ENCODE measurements around the gene ASTL. TPM values are rescaled to one million over a fixed set of nuclear protein-coding genes. Genes with fewer than 3 reads are reported as not detected.
"Not testable (repeated sequence)": the region's sequence is repeated elsewhere in the genome, so short reads cannot be mapped to it uniquely, and the experiment has no call there.

The ASTL gene
- total RNA-seq, 1 donor from 2014 or later = not detected

GRCh38 chr2:96146153-96146880 is 8.0 kb upstream of the ASTL start:
- no peak for DNase-seq (ENCODE audit: low read depth in 2 of 2)

GRCh38 chr2:96145848-96146152 is 7.5 kb upstream of the ASTL start:
- no peak for DNase-seq (ENCODE audit: low read depth in 2 of 2)

GRCh38 chr2:96145036-96145847 is 6.9 kb upstream of the ASTL start, which contains the start of gene DUSP2:
Gene DUSP2 (minus strand): TSS chr2:96145440. CDS start chr2:96145354, 86 bp downstream.
- peak in 1 of 2 donors; percentile 70 for DNase-seq (ENCODE audit: low read depth in 2 of 2)

GRCh38 chr2:96144481-96145035 is 6.3 kb upstream of the ASTL start:
- DNase-seq (ENCODE audit: low read depth in 2 of 2) = no peak

- no peak for DNase-seq (ENCODE audit: low read depth in 2 of 2)
Measured at GRCh38 chr2:96143848-96144480, 5.7 kb upstream of the ASTL start.

GRCh38 chr2:96143231-96143847 is 5.0 kb upstream of the ASTL start:
- no peak for DNase-seq (ENCODE audit: low read depth in 2 of 2)

GRCh38 chr2:96142217-96143113 is 4.2 kb upstream of the ASTL start:
- no peak for DNase-seq (ENCODE audit: low read depth in 2 of 2)

- not testable (repeated sequence) for DNase-seq (ENCODE audit: low read depth in 2 of 2)
Measured at GRCh38 chr2:96141624-96141967, 3.3 kb upstream of the ASTL start.

GRCh38 chr2:96140941-96141623 is 2.8 kb upstream of the ASTL start:
- DNase-seq (ENCODE audit: low read depth in 2 of 2) = no peak

- no peak for DNase-seq (ENCODE audit: low read depth in 2 of 2)
Measured at GRCh38 chr2:96139181-96139758, 968 bp upstream of the ASTL start.

GRCh38 chr2:96137321-96138178 is 752 bp downstream of the ASTL start:
- no peak for DNase-seq (ENCODE audit: low read depth in 2 of 2)

GRCh38 chr2:96136129-96136720 is 2.1 kb downstream of the ASTL start:
- DNase-seq (ENCODE audit: low read depth in 2 of 2) = no peak

- no peak for DNase-seq (ENCODE audit: low read depth in 2 of 2)
Measured at GRCh38 chr2:96135621-96136020, 2.7 kb downstream of the ASTL start.

GRCh38 chr2:96135171-96135570 is 3.1 kb downstream of the ASTL start:
- DNase-seq (ENCODE audit: low read depth in 2 of 2) = no peak

- no peak for DNase-seq (ENCODE audit: low read depth in 2 of 2)
Measured at GRCh38 chr2:96134421-96134820, 3.9 kb downstream of the ASTL start.

GRCh38 chr2:96131813-96132745 is 6.2 kb downstream of the ASTL start:
- no peak for DNase-seq (ENCODE audit: low read depth in 2 of 2)

GRCh38 chr2:96131152-96131812 is 7.0 kb downstream of the ASTL start:
- no peak for DNase-seq (ENCODE audit: low read depth in 2 of 2)

Measured in dermis microvascular lymphatic vessel endothelial cell (primary cell).